GM18858 (cell line): Measurements from ENCODE around the gene DNAAF1.
"Not testable (repeated sequence)": the region's sequence is repeated elsewhere in the genome, so short reads cannot be mapped to it uniquely, and the experiment has no call there.

Experiments used
- ATAC-seq: cut with Tn5 transposase; IDR thresholded peaks from one replicate; pipeline ENCODE4 v1.9.1; 2021; ENCODE audit not compliant: unreplicated experiment

Gene DNAAF1

GRCh38 chr16:84205123-84205522, 60.0 kb downstream of the DNAAF1 start:
- not testable (repeated sequence) for ATAC-seq

DNA sequence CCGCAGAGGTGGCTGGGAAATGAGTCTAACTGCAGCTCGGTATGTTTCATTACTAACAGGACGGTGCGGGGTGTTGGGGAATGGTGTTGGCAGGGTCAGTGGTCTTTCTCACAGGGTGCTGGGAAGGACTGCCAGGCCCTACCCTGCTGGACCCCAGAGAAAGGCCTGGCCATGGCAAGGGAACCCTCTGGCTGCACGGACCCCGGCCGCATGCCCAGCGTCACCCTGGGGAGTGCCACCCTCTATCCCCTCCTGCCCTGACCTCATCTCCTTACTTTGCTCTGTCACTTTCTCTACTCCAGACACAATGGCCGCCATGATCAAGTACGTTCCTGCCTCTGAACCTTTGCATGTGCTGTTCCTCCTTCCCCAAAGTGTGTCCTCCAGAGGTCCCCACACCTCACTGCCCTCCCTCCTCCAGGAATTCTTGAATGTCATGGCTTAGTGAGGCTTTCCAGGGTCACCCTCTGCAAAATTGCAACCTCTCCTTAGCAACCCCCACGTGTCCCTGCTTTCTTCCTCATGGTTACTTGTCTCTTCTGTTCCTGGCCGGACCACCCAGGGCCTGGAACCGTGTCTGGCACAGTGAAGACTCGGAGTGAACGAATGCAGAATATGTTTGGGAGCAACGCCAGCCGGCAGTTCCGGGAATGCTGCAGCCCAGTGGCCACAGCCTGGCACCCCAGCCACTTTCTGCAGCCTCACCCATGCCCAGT, 61.0 kb downstream of the DNAAF1 start:
- no peak for ATAC-seq

- ATAC-seq, result no peak
Measured at GRCh38 chr16:84207251-84207650, 62.1 kb downstream of the DNAAF1 start.

DNA sequence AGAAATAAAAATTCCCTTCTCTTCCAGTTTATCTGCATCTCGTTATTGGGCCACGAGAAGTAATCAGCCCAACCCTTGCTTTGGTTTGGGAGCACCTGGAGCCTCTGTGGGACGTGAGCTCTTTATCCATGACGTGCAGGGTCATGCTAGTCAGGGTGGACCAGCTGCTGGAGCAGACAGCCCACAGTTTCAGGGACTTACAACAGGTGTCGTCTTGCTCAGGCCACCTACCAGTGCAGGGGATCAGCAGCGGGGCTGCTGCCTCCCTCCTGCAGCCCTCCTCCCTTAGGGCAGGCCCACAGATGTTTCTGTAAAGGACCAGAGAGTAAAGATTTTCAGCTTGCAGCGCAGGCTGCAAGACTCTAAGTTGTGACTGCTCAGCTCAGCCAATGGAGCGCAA, 62.8 kb downstream of the DNAAF1 start:
- no peak for ATAC-seq

- no peak for ATAC-seq
Measured at GRCh38 chr16:84209989-84210388, 64.9 kb downstream of the DNAAF1 start.

DNA sequence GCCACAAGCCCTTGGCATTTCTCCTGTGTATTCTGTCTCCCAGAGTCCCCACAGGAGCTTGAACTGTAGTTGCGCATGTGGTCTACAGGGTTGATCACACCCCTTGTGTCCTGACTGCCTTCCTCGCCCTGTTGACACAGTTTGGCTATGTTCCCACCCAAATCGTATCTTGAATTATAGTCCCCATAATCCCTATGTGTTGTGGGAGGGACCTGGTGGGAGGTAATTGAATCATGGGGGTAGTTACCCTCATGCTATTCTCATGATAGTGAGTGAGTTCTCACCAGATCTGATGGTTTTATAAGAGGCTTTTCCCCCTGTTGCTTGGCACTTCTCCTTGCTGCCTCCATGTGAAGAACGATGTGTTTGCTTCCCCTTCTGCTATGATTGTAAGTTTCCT, 67.0 kb downstream of the DNAAF1 start:
- ATAC-seq, result no peak

GRCh38 chr16:84212631-84213030, 67.5 kb downstream of the DNAAF1 start:
- no peak for ATAC-seq

- no peak for ATAC-seq
Measured at GRCh38 chr16:84214451-84215066, 69.5 kb downstream of the DNAAF1 start.

DNA sequence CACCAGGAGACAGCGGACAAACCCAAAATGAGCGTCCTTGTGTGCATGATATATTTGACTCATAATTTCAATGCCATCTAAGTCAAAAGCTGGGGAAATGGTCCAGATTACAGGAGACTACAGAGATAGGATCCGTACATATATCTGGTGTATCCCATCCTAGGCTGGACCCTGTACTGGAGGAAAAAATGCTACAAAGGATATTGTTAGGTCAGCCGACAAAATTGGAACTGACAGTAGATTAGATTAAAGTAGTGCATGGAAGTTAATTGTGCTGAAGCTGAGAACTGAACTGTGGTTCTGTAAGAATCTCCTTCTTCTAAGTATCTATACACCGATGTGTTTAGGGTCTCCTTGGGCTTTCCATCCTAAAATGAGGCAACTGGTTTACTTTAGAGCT, 70.4 kb downstream of the DNAAF1 start:
- ATAC-seq, result no peak

DNA sequence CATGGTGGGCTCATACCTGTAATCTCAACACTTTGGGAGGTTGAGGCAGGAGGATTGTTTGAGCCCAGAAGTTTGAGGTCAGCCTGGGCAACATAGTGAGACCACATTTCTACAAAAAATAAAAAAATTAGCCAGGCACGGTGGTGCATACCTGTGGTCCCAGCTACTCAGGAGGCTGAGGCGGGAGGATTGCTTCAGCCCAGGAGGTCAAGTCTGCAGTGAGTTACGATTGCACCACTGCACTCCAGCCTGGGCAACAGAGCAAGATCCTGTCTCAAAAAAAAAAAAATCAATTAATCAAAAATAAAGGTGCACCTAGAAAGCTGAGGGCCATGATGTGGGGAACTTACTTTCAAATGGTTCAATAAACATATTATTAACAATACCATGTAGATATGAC, 71.0 kb downstream of the DNAAF1 start:
- not testable (repeated sequence) for ATAC-seq

GRCh38 chr16:84218176-84218823, 73.2 kb downstream of the DNAAF1 start:
- no peak for ATAC-seq

- ATAC-seq, result no peak
Measured at GRCh38 chr16:84218956-84219355, 73.8 kb downstream of the DNAAF1 start.

- ATAC-seq, result no peak
Measured at GRCh38 chr16:84220851-84221250, 75.7 kb downstream of the DNAAF1 start.

- ATAC-seq, result no peak
Measured at GRCh38 chr16:84223456-84223855, 78.3 kb downstream of the DNAAF1 start.

GRCh38 chr16:84224554-84224953, 79.4 kb downstream of the DNAAF1 start:
- no peak for ATAC-seq

GRCh38 chr16:84225126-84225525, 80.0 kb downstream of the DNAAF1 start:
- no peak for ATAC-seq

GRCh38 chr16:84225571-84225970, 80.5 kb downstream of the DNAAF1 start:
- ATAC-seq, result no peak

GRCh38 chr16:84226026-84226425, 80.9 kb downstream of the DNAAF1 start:
- ATAC-seq, result no peak
